Measurements from ENCODE around the gene HPCAL1.
"Not testable (repeated sequence)": the region's sequence is repeated elsewhere in the genome, so short reads cannot be mapped to it uniquely, and the experiment has no call there.

HPCAL1 gene

DNA sequence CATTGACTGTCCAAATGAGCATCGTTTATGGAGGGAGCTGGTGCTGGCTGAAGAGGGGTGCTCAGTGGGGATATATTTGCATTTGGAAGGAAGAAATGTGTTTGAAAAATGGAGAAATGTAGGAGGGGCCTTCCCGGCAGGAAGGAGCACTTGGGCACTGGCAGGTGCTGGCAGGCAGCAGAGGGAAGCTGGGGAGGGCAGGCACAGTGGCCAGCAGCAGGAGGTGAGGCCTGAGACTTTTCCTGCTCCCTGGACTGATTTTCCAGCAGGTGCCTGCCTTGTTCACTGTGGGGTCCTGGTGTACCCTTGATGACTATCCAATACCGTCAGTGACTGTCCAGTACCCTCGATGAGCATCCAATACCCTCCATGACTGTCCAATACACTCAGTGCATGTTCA is 20.8 kb upstream of the HPCAL1 start:
- Histone ChIP-seq H3K4me3 (no peak overlapping the region), H3K27ac (no peak overlapping the region)

DNA sequence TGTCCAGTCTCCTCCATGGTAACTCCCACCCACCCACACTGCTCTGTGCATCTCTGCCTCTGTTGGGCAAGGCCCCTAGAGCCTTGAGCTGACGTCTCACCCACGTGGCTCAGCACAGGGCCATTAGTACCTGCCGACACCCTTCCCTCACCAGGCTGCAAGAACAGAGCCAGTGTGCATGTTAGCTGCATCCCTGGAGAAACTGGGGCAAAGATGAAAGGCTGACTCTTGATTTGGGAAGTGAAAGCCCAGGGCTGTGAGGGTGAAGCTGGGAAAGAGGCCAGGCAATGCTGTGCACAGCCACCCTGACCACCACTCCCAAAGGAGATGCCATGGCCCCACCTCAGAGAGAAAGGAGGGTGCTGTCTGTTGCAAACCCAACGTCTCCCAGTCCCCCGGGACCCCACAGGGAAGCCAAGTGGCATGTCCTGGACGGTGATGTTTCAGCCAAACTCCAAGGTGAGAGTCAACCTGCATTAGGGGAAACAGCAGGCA is 20.0 kb upstream of the HPCAL1 start:
- Histone ChIP-seq H3K27ac (peak overlapping the region in 6 of 21 experiments; percentile 2 to 70 (median 52)), H3K4me3 (no peak overlapping the region)

DNA sequence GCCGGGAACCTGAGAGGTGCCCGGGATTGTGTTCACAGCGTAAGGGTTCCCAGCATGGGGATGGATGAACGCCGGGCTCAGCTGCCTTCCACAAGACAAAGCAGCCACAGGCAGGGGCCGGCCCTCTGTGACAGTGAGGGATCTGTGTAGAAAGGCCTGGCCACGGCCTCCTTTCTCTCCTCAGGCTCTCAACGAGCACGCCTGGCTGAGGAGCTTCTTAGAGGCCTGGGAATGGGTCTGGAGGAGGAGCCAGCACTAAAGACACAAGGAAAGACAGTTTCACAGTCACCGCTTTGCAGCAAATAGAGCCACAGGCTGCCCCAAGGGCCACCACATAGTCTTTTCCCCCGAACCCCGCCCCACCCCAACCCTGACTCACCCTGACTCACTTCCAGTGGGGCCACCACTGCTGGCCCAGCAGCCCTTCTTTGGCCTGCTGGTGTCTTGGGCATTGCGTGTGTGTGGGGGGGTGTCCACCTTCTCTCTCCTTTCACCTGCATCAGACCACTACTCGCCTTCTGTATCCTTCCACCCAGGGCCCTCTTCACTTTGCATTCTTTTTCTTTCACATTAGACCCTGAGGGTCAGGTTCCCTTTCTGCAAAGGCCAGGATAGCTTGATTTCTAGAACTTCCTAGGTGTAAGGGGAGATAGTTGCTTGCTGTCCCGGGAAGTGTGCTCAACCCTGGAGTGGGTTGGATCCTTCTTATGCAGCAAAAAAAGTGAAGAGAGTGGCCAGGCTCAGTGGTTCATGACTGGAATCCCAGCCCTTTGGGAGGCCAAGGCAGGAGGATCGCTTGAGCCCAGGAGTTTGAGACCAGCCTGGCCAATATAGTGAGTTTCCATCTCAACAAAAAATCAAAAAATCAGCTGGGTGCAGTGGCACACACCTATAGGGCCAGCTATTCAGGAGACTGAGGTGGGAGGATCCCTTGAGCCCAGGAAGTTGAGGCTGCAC is 19.3 kb upstream of the HPCAL1 start:
- Histone ChIP-seq H3K27ac (peak overlapping the region in 6 of 21 experiments; percentile 2 to 70 (median 52)), H3K4me3 (no peak overlapping the region)

DNA sequence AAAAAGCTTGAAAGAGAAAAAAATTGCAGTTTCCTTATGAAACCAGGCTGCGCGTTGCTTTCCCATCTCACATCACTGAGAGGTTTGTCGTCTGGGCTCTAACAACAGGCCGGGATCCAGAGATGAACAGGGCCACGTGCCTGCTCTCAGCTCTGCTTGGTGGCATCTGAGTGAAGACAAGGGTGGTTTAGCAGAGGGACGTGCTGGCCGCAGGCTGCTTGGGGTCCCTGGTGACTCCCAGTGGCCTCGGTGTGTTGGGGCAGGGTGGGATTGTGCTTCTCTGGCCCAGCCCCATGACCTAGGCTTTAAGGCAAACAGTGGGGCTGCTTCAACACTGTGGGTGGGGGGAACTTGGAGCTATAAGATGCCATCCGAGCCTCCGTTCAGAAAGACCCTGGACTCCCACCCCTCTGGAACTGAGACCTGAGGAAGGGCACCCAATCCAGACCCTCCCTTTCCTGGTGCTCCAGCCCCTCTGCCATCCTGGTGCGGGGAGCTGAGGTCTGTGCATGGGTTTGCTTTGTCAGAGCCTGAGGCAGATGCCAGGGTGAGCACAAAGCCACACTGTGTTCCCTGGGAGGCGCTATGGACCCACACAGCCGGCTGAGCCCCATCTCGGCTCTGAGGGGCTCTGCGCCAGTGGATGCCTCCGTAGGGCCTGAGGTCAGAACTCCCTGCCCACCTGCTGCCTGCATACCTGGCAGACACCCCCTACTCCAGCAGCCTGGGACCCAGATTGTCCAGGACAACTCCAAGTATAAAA is 18.4 kb upstream of the HPCAL1 start:
- Histone ChIP-seq H3K4me3 (no peak overlapping the region), H3K27ac (peak overlapping the region in 1 of 21 experiments; percentile 56)

DNA sequence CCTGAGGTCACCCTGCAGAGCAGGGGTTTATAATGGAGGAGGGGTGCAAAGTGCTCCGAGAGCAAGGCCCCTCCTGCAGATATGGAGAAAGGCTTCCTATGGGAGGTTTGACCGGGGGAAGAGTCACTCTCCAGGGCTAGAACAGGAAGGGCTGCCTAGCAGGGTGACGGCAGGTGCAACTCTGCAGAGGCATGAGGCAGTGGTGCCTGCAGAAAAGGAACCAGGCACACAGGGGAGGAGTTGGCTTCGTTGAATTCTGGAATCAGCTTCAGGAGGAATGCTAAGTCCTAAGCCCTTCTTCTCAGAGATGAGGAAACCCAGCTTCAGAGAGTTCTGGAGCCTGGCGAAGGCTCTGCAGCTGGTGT is 17.5 kb upstream of the HPCAL1 start:
- no peak overlapping the region for H3K4me3 ChIP-seq
- H3K27ac ChIP-seq, result peak overlapping the region in 12 of 21 experiments; percentile 0 to 65 (median 42)

DNA sequence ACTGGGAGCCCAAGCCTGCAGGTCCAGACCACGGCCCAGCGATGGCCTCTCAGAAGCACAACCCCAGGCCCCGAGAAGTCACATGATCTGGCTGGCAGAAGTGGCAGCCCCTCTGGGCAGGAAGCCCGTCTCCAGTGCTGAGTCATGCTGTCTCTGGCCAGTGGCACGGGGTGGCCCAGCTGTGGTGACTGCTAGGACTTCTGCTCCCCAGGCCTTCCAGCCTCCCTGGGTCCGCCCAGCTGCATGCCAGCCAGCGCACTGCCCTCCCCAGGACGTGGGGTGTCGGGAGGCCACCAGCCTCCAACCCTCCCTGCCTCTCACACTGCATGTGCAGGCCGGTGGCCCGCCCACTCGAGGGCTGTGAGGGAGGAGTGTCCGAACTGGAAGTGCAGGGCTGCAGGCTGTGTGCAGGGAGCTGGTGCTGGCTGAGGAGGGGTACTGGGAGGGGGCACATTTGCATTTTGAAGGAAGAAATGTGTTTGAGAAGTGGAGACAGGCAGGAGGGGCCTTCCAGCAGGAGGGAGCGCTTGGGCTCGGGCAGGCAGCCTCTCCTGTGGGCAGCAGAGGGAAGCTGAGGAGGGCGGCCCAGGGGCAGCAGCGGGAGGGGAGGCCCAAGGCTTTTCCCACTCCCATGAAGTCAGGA is 17.0 kb upstream of the HPCAL1 start:
- peak overlapping the region in 18 of 21 experiments; percentile 1 to 65 (median 32) for H3K27ac ChIP-seq
- no peak overlapping the region for H3K4me3 ChIP-seq

DNA sequence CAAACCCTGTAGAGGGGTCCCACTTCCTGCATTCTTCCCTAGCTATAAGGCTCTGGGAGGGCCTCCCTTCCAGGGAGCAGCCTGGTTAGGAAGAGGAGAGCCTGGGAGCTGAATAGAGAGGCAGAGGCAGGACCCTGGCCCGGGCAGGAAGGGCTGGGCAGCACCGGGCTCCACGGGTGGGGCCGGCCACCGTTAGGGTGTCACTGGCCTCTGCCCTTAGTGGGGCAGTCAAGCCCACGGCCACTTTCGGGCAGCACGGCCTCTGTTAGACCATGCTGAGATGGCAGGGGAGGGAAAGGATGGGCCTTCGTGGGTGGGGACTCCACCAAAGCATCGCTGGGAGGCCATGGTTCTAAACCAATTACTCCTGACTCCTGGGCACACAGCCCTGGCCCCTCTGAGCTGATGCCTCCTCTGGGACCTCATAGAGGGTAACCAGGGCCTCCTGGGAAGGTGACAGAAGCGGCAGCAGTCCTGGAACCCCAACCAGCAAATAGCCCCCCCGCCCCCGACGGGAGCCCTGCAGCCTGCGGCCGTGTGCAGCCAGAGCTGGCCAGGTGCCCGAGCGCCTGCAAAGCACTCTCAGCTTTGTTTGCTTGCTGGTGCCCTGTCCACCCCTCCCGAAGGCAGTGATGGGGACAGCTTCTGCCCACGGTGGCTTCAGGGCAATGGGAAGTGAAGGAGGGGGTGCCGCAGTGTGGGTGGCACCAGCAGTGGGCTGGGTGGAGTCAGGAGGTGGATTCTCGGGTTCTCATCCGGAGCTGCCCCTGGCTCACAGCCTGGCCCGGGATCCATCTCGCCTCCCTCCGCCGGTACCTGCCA is 16.3 kb upstream of the HPCAL1 start:
- H3K27ac ChIP-seq, result peak overlapping the region in 14 of 21 experiments; percentile 1 to 65 (median 26)
- H3K4me3 ChIP-seq, result no peak overlapping the region

DNA sequence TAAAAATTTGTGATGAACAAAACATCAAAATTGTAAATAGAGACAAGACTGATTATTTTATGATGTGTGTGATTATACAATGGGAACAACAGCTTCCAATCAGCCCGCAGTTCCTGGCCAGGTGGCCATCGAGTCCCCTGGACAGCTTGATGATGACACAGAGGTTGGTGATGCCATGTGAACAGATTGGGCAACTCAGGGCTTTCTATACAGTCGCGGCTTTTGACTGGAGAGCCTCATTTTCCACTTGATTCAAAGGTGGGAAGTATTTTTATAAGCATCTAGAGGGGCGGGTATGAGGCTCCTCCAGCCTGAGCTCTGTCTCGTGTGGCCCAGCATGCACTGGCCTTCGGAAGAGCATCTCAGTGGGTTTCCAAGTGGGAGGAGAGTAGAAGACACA is 14.9 kb upstream of the HPCAL1 start:
- Histone ChIP-seq H3K27ac (no peak overlapping the region), H3K4me3 (no peak overlapping the region)

DNA sequence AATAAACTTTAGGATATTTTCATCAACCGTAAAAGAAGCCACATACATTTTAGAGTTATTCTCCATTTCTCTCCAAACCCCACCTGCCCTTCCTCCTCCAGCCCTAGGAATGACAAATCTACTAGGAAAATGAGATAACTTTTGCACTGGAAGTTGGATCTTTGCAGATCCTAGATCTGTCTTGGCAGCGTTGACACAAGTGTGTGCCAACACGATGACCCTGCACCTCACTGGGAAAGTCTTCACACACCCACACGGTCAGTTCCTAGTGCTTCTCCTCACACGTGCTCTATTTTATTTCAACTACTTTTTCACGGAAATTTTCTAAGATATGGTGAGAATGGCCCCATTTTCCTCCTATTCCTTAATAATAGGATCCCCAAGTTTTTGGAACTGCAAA is 14.1 kb upstream of the HPCAL1 start:
- Histone ChIP-seq H3K4me3 (no peak overlapping the region), H3K27ac (no peak overlapping the region)

DNA sequence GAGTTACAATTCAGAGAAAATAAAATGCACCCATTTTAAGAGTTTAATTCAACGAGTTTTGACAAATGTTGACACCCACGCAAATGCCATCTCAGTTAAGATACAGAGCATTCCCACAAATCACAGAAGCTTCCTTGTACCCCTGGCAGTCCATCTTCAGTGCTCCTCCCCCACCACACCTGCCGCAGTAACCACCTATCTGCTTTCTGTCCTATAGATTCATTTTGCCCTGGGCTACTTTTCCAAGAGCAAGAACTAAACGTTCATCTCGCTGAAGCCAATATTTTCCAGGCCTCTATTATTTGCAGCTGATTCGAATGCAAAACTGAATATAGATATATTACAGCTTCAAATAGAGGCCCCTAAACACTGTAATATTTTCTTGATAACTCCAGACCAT is 13.4 kb upstream of the HPCAL1 start:
- Histone ChIP-seq H3K27ac (no peak overlapping the region), H3K4me3 (no peak overlapping the region)

DNA sequence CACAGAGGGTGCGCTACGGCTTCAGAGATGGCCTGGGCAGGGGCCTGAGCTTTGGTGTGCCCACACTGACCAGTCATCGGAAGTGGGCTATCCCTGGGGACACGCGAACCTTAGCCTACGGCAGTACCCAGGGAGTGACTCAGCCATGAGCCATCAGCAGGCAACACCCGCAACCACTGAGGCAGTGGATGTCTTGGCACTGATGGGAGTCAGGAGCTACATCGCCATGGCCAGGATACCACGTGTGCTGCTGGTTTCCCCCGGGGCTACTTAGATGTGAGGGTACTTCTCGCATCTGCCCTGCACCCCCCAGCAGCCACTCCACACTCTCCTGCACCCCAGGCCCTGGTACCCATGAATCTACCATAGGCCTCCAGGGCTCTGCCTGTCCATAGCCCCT is 12.8 kb upstream of the HPCAL1 start:
- Histone ChIP-seq H3K4me3 (no peak overlapping the region), H3K27ac (no peak overlapping the region)

DNA sequence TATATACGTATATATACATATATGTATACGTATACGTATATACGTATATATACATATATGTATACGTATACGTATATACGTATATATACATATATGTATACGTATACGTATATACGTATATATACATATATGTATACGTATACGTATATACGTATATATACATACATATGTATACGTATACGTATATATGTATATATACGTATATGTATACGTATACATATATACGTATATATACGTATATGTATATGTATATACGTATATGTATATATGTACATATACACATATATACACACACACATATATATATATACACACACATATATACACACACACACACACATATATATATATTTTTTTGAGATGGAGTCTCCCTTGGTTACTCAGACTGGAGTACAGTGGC is 11.3 kb upstream of the HPCAL1 start:
- not testable (repeated sequence) for H3K4me3 ChIP-seq, H3K27ac ChIP-seq

DNA sequence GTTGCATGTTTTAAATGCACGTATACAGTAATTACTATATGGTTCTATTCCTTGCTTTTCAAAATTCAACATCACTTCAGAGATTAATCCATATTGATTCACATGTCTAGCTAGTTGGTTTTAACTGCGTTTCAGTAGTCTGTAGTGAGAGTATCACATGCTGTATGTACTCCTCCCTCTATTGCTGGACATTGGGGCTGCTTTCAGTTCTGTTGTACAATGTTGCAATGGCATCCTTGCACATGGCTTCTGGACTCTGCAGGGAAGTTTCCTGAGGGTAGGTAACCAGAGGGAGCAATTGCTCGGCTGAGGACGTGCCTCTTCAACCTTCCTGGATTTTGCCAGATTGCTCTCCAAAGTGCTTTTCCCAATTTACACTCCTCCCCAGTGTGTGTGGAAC is 10.7 kb upstream of the HPCAL1 start:
- no peak overlapping the region for H3K4me3 ChIP-seq
- H3K27ac ChIP-seq, result no peak overlapping the region

DNA sequence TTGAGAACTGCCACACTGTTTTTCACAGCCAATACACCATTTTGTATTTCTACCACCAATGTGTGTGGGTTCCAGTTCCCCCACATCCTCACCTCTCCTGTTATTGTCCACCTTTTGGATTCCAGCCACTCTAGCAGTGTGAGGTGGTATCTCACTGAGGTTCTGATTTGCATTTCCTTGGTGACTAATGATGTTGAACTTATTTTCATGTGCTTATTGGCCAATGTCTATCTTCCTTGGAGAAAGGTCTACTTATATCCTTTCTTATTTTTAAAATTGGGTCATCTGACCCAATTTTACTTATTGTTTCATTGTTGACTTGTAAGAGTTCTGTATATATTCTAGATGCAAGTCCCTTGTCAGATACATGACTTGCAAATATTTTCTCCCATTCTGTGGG is 9.1 kb upstream of the HPCAL1 start:
- H3K27ac ChIP-seq, result no peak overlapping the region
- no peak overlapping the region for H3K4me3 ChIP-seq

DNA sequence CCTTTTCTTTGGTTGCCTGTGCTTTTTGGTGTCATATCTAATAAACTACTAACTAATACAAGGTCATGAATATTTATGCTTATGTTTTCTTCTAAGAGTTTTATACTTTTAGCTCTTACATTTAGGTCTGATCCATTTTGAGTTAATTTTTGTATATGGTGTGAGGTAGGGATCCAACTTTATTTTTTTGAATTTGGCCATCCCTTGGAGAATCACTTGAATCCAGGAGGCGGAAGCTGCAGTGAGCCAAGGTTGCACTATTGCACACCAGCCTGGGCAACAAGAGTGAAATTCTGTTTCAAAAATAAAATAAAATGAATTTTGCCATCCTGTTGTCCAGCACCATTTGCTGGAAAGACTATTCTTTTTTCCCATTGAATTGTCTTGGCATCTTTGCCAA is 8.6 kb upstream of the HPCAL1 start:
- no peak overlapping the region for H3K4me3 ChIP-seq
- no peak overlapping the region for H3K27ac ChIP-seq

DNA sequence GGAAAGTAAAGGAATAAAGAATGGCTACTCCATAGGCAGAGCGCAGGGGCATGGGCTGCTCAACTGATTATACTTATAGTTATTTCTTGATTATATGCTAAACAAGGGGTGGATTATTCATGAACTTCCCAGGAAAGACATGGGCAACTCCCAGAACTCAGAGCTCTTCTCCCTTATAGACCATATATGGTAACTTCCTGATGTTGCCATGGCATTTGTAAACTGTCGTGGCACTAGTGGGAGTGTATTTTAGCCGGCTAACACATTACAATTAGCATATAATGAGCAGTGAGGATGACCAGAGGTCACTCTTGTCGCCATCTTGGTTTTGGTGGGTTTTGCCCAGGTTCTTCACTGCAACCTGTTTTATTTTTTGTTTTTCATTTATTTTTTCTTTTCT is 7.1 kb upstream of the HPCAL1 start:
- not testable (repeated sequence) for H3K4me3 ChIP-seq, H3K27ac ChIP-seq

DNA sequence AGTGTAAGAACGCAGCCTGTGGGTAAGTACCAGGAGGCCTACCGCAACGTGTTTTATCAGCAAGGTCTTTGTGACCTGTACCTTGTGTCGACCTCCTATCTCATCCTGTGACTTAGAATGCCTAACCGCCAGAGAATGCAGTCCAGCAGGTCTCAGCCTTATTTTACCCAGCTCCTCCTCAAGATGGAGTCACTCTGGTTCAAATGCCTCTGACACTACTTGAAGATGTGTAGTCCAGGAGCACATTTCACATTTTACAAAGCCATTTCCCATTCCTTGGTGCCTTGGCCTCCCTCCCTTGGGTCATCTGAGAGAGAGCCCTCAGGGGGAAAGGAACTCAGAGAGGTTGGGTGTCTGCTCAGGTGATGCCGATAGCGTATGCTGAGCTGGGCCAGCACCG is 6.6 kb upstream of the HPCAL1 start:
- H3K4me3 ChIP-seq, result no peak overlapping the region
- H3K27ac ChIP-seq, result no peak overlapping the region

DNA sequence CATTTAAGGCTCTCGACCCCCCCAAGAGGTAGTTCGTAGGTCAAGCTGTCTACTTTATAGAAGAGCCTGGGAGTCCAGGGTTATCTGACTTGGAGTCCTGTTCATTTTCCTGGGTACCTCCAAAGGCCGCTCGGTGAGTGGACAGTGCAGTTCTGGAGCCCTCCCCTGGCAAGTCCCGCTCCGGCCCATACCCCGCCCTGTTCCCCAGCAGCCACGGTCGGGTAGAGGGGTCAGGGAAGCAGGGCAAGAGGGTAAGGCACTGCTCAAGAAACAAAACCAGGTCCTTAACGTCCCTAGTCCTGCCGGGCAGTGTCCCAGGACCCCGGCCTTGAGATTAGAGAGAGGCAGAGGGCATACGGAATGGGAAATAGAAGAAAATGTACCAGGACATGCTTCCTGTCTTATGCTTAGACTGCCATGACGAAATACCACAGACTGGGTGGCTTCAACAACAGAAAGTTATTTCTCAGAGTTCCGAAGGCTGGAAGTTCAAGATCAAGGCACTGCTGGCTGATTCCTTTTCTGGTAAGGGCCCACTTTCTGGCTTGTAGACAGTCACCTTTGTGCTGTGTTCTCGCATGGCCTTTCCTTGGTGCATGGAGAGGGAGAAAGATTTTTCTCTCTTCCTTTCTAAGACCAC is 5.4 kb upstream of the HPCAL1 start:
- no peak overlapping the region for H3K27ac ChIP-seq
- H3K4me3 ChIP-seq, result no peak overlapping the region

DNA sequence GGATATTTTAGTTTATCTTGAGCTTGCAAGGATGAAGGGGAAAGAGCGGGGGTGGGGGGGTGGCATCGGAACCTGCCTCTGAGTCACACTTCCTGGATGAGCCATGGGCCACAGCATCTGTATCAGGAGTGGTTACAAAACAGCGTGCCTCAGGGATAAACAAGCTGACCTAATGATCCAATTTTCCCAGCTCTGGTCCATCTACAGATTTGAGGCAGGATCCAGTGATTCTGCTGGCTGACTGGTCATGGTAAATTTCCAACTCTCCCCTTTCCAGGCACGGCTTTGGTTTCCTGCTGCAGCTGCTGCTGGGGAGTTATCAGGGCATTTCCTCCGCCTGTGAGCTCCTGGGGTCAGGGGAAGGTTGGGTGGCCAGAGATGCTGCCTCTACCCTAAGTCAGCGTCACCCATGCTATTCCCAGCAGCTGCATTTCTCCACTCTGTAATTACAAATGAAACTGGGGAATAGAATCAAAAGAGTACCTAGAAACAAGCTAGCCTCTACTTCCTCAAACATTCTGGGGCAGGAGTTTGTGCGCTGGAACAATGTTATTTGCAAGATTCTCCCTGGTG is 4.7 kb upstream of the HPCAL1 start:
- H3K27ac ChIP-seq, result peak overlapping the region in 6 of 21 experiments; percentile 13 to 45 (median 31)
- H3K4me3 ChIP-seq, result no peak overlapping the region

All from skin epidermis (tissue), 12 donors.